T-cell (primary cell): ENCODE measurements around the gene ASIC3. TPM values are rescaled to one million over a fixed set of nuclear protein-coding genes. Genes with fewer than 3 reads are reported as not detected.
A peak's percentile ranks its signal among the peaks of the same experiment; 100 is the strongest.

ENCODE experiments used
- ATAC-seq, 4 experiments: fragments of 200-7000 bp in 3 of 4; fragments of 150-1000 bp in 1 of 4; cut with Tn5 transposase; replicated peaks in 1 of 4; 1 replicate in 3 of 4; 2 replicates in 1 of 4; pipeline ENCODE4 v1.10.0; 2021; ENCODE audit warnings: moderate library complexity in 3 of 4, mild to moderate bottlenecking in 2 of 4, moderate number of reproducible peaks in 1 of 4
- CTCF ChIA-PET, 2 donors: fragments of 300-600 bp; sonication (Branson Sonifier 250); formaldehyde crosslinking; loops; one replicate each; lab custom pipeline; 2022; ENCODE audit warnings: antibody characterized with exemption in 2 of 2; lab: Charles Lee
- POLR2A ChIA-PET, 2 donors: fragments of 300-600 bp; sonication (Branson Sonifier 250); formaldehyde crosslinking; loops; one replicate each; lab custom pipeline; 2022; ENCODE audit warnings: antibody characterized with exemption in 2 of 2; lab: Charles Lee
- DNase-seq, 35 experiments: peaks; one replicate each; pipeline versions ENCODE4 v3.0.0 to v3.0.0-alpha.2; 2013 to 2023
- H3K27ac ChIP-seq: one replicate; pipeline ENCODE4 v1.5.1; 2013; ENCODE audit warnings: low read length
- H3K27me3 ChIP-seq, 2 experiments: replicated peaks in 1 of 2; 1 replicate in 1 of 2; 2 replicates in 1 of 2; pipeline versions ENCODE4 v1.6.1 to v1.7.0; 2013; ENCODE audit warnings: low read length in 1 of 2, mixed read lengths in 1 of 2; ENCODE audit not compliant: control insufficient read depth in 2 of 2, insufficient read depth in 2 of 2; ENCODE audit errors: extremely low read depth in 1 of 2
- H3K36me3 ChIP-seq, 2 donors: 1 replicate in 1 of 2; 2 replicates in 1 of 2; pipeline versions ENCODE4 v1.6.1 to v1.7.0; 2013; ENCODE audit warnings: low read length in 1 of 2; ENCODE audit not compliant: control insufficient read depth in 2 of 2, insufficient read depth in 1 of 2; ENCODE audit errors: extremely low read depth in 1 of 2
- H3K4me1 ChIP-seq, 2 experiments: 1 replicate in 1 of 2; 2 replicates in 1 of 2; pipeline versions ENCODE4 v1.6.1 to v1.7.0; 2013; ENCODE audit warnings: low read length in 2 of 2, mixed read lengths in 1 of 2; ENCODE audit not compliant: insufficient read depth in 2 of 2, control insufficient read depth in 1 of 2; ENCODE audit errors: extremely low read depth in 1 of 2
- H3K4me3 ChIP-seq, 2 donors: 1 replicate in 1 of 2; 2 replicates in 1 of 2; pipeline versions ENCODE4 v1.5.1 to v1.7.0; 2013; ENCODE audit warnings: mild to moderate bottlenecking in 2 of 2, low read length in 1 of 2, moderate library complexity in 1 of 2; ENCODE audit not compliant: control insufficient read depth in 1 of 2; ENCODE audit errors: extremely low read depth in 1 of 2
- H3K9me3 ChIP-seq: 2 replicates; pipeline ENCODE4 v1.7.0; 2013
- H3K27ac Mint-ChIP-seq, 2 donors: one replicate each; pipeline ENCODE4 v1.8.0; 2020 to 2021; ENCODE audit warnings: mild to moderate bottlenecking in 2 of 2, mixed read lengths in 2 of 2
- H3K27me3 Mint-ChIP-seq, 2 donors: one replicate each; pipeline ENCODE4 v1.8.0; 2021 to 2022; ENCODE audit warnings: mixed read lengths in 2 of 2
- H3K36me3 Mint-ChIP-seq: one replicate; pipeline ENCODE4 v1.8.0; 2021; ENCODE audit warnings: mixed read lengths
- H3K4me1 Mint-ChIP-seq, 3 donors: one replicate each; pipeline ENCODE4 v1.8.0; 2020 to 2022; ENCODE audit warnings: mixed read lengths in 3 of 3, mild to moderate bottlenecking in 1 of 3
- H3K4me3 Mint-ChIP-seq, 3 donors: one replicate each; pipeline ENCODE4 v1.8.0; 2020 to 2022; ENCODE audit warnings: mild to moderate bottlenecking in 3 of 3, mixed read lengths in 3 of 3, moderate library complexity in 3 of 3
- H3K9me3 Mint-ChIP-seq, 3 donors: one replicate each; pipeline ENCODE4 v1.8.0; 2020 to 2022; ENCODE audit warnings: mixed read lengths in 3 of 3
- WGBS: methylation state at CpG from one replicate; pipeline ENCODE4 v1.1.5; 2013; ENCODE audit warnings: missing lambda C conversion rate; ENCODE audit not compliant: insufficient coverage; 5-methylcytosine and 5-hydroxymethylcytosine counted together
- total RNA-seq, 35 experiments: library from RNA in 6 of 35; stranded (reverse) in 6 of 35; fragments of 120-200 nt in 1 of 35; gene quantifications; one replicate each; pipeline versions ENCODE4 v1.2.1 to v1.2.4 and lab custom pipeline; 2013 to 2026

ASIC3 gene
- total RNA-seq, 5 donors from 2014 or later (not counting 1 experiment from before 2014, with no cell fraction given), result 9.8 to 16.0 (median 11.9) TPM

DNA sequence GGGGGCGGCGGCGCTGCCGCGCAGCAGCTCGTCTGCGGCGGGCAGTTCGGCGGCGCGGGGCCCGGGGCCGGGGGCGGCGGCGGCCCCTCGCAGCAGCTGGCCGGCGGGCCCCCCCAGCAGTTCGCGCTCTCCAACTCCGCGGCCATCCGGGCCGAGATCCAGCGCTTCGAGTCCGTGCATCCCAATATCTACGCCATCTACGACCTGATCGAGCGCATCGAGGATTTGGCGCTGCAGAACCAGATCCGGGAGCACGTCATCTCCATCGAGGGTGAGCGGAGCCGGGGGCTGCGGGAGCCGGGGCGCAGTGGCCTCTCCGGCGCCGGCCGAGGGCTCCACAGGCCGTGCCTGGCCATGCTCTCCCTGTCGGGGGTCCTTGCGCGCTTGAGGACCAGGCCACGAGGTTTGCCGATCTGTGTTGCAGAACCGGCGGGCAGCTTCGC lies 38.5 kb downstream of the ASIC3 start:
- CTCF ChIA-PET, result interaction anchor here in 1 of 2 donors (0.6 to 0.7 kb wide), 2 partner anchors 546 to 716 kb away, joined by 3 to 4 read pairs; no protein-coding TSS in a partner anchor
- H3K4me3 ChIP-seq, result peak overlapping the region; percentile 66 to 80
- H3K4me1 ChIP-seq, result peaks cover 17 to 63% of the 10 kb centered on the region in 2 experiments
- no peaks in the 10 kb centered on the region for H3K36me3 ChIP-seq
- Mint-ChIP-seq H3K4me3 (peak overlapping the region; percentile 79 to 92 (median 83)), H3K27me3 (peaks cover 4 to 11% of the 10 kb centered on the region in 2 donors), H3K4me1 (peaks cover 44 to 51% (median 50%) of the 10 kb centered on the region in 3 donors), H3K9me3 (no peaks in the 10 kb centered on the region), H3K36me3 (no peaks in the 10 kb centered on the region), H3K27ac (peak overlapping the region in 1 of 2 donors; percentile 39)
- no peaks in the 10 kb centered on the region for H3K9me3 ChIP-seq
- POLR2A ChIA-PET, result no interaction called here
- ATAC-seq (peak in 2 of 4 experiments; percentile 20 to 26), DNase-seq (peak in 5 of 35 experiments; percentile 9 to 55 (median 19))
- WGBS, result under 1% methylated on average over 55 of the region's 56 CpGs
- no peak overlapping the region for H3K27ac ChIP-seq
- peaks cover 0 to 23% of the 10 kb centered on the region in 2 experiments for H3K27me3 ChIP-seq

DNA sequence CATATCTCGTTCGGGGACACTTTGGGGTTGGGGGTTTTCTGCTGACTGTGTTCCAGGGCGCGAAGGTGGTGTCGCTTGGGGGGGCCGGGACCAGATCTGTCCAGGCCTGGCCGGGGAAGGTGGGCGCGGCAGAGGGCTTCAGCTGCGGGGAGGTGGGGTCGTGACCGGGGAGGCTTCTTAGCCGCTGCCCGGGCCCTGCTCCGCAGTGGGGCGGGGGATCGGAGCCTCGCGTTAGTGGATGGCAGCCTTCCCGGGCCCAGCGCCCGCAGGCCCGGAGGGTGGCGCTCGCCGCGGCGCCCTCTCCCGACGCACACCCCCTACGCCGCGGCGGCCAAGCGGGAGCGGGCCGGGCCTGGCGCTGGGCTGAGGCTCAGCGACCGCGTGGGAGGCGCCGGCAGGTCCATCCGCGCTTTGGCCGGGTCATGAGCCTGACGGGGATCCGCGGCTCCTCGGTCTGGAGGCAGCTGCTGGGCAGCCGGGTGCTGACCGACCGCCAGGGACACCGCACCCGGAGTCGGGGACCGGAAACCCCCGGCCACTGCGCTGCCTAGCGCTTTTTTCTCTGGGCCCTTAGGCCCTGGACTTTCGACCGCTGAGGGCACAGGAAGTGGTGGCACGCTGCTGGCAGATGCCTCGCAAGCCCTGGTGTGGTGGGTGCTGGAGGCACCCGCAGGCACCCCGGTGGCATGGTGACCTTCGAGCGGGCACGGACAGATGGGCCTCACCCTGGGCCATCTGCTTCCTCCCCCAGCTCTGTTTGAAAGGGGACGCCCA lies 39.1 kb downstream of the ASIC3 start:
- DNase-seq, result peak in 11 of 35 experiments; percentile 12 to 66 (median 34)
- H3K9me3 ChIP-seq, result no peaks in the 10 kb centered on the region
- ChIA-PET POLR2A (interaction anchor here in 1 of 2 donors (0.6 kb wide), 1 partner anchor 601 kb away, joined by 6 read pairs; no protein-coding TSS in a partner anchor), CTCF (interaction anchor here in 1 of 2 donors (0.6 to 0.7 kb wide), 2 partner anchors 545 to 717 kb away, joined by 3 to 4 read pairs; no protein-coding TSS in a partner anchor)
- ATAC-seq, result peak in 3 of 4 experiments; percentile 22 to 38 (median 33)
- Mint-ChIP-seq H3K4me3 (peak overlapping the region; percentile 79 to 92 (median 83)), H3K4me1 (peaks cover 41 to 51% (median 45%) of the 10 kb centered on the region in 3 donors), H3K27ac (peak overlapping the region in 1 of 2 donors; percentile 58), H3K36me3 (no peaks in the 10 kb centered on the region), H3K27me3 (peaks cover 4 to 11% of the 10 kb centered on the region in 2 donors), H3K9me3 (no peaks in the 10 kb centered on the region)
- H3K27me3 ChIP-seq, result peaks cover 0 to 23% of the 10 kb centered on the region in 2 experiments
- WGBS, result 2% methylated on average over 65 of the region's 70 CpGs
- H3K4me1 ChIP-seq, result peaks cover 16 to 57% of the 10 kb centered on the region in 2 experiments
- H3K27ac ChIP-seq, result no peak overlapping the region
- peak overlapping the region; percentile 66 to 80 for H3K4me3 ChIP-seq
- no peaks in the 10 kb centered on the region for H3K36me3 ChIP-seq

DNA sequence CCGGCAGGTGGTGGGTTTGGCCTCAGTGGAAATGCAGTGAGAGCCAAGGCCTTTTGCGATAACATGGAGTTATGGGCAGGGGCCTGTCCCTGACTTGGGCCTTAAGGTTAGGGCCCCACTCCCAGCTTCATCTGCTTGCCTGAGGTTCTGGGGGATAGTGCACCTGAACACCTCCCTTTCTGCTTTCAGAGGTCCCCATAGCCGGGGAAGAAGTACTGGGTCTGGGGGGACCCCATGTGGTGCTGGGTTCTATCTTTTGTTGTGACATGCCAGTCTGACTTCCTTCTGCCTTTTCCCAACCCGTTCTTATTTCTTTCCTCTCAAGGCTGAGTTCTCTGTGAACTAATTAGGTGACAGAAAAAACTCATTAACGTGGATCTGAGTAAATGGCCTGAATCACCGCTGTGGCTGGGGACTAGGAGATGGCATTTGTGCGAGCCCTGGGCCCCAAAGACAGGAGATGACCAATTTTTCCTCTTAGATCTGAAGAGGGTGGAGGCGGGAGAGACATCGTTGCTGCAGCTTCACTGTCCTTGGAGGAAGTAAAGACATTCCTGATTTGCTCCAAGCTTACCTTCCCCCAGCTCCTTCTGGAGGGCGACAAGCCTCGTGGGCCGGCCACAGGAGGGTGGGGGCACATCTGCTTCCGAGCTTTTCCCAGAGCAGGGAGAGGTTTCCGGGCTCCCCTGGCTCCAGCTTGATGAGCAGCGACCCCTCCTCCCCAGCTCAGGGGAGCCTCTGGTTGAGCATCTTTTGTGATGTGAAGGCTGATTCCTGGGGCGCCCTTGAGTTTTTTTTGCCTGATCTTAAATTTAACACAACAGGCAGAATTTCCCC lies 39.9 kb downstream of the ASIC3 start:
- Mint-ChIP-seq H3K4me3 (peak overlapping the region; percentile 64 to 79 (median 68)), H3K27ac (peak overlapping the region in 1 of 2 donors; percentile 58), H3K27me3 (peaks cover 4 to 11% of the 10 kb centered on the region in 2 donors), H3K36me3 (no peaks in the 10 kb centered on the region), H3K9me3 (no peaks in the 10 kb centered on the region), H3K4me1 (peaks cover 36 to 44% (median 39%) of the 10 kb centered on the region in 3 donors)
- ChIA-PET CTCF (interaction anchor here in 1 of 2 donors (0.7 kb wide), 1 partner anchor 23 kb away, joined by 3 read pairs; no protein-coding TSS in a partner anchor), POLR2A (interaction anchor here in 1 of 2 donors (0.6 kb wide), 1 partner anchor 602 kb away, joined by 6 read pairs; no protein-coding TSS in a partner anchor)
- peaks cover 13 to 52% of the 10 kb centered on the region in 2 experiments for H3K4me1 ChIP-seq
- no peak overlapping the region for H3K27ac ChIP-seq
- 83% methylated on average over 4 of the region's 16 CpGs for WGBS
- no peak for DNase-seq
- H3K9me3 ChIP-seq, result no peaks in the 10 kb centered on the region
- no peak for ATAC-seq
- no peaks in the 10 kb centered on the region for H3K36me3 ChIP-seq
- peaks cover 0 to 23% of the 10 kb centered on the region in 2 experiments for H3K27me3 ChIP-seq
- H3K4me3 ChIP-seq, result peak overlapping the region in 1 of 2 donors; percentile 66

DNA sequence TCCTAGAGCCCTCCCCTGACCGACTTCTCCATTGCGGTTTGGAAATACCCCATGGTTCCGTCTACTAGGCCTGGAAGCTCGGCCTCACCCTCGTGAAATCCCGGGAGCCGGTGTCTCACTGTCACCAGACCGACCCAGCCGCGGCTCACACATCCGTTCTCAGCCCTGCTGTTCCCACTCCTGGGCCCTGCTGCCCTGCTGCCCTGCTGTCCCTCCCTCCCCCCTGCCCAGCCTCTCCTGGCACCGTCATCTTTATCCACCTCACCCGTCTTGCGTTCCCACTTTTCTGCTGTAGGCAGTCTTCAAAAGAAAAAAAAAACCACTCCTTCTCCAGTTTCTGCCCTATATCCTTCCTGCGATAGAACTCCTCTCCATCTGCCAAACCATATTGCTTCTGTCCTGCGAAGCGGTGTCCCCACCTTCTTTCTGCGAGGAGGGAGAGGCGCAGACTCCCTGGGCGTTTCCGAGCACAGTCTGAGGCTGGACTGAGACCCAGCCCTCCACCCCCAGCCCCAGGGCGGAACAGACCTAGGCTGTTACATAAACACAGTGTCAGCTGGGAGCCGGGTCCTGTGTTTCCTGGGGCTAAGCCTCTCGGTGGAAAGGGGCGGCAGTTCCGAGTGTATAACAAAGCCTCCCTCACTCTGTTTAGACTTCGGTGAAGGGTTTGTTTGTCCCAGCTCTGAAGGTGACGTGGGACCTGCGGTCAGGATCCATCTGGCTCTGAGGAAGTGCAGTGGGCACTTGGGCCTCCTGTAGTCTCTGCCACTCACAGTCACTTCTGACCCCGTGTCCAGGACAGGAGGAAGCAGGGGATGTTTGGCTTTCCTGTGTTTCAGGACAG lies 40.7 kb downstream of the ASIC3 start:
- no peaks in the 10 kb centered on the region for H3K36me3 ChIP-seq
- no peak overlapping the region for H3K4me3 ChIP-seq
- no peaks in the 10 kb centered on the region for H3K36me3 Mint-ChIP-seq
- peaks cover 0 to 23% of the 10 kb centered on the region in 2 experiments for H3K27me3 ChIP-seq
- peak in 2 of 35 experiments; percentile 35 to 43 for DNase-seq
- H3K9me3 ChIP-seq, result no peaks in the 10 kb centered on the region
- WGBS, result 57% methylated on average over 17 of the region's 30 CpGs
- peak overlapping the region in 1 of 2 donors; percentile 29 for H3K27ac Mint-ChIP-seq
- ChIA-PET POLR2A (no interaction called here), CTCF (interaction anchor here in 1 of 2 donors (0.7 kb wide), 1 partner anchor 22 kb away, joined by 3 read pairs; no protein-coding TSS in a partner anchor)
- H3K27ac ChIP-seq, result no peak overlapping the region
- peaks cover 4 to 11% of the 10 kb centered on the region in 2 donors for H3K27me3 Mint-ChIP-seq
- H3K9me3 Mint-ChIP-seq, result no peaks in the 10 kb centered on the region
- ATAC-seq, result no peak
- H3K4me3 Mint-ChIP-seq, result peak overlapping the region; percentile 9 to 79 (median 64)
- peaks cover 33 to 39% (median 36%) of the 10 kb centered on the region in 3 donors for H3K4me1 Mint-ChIP-seq
- H3K4me1 ChIP-seq, result peaks cover 10 to 46% of the 10 kb centered on the region in 2 experiments

DNA sequence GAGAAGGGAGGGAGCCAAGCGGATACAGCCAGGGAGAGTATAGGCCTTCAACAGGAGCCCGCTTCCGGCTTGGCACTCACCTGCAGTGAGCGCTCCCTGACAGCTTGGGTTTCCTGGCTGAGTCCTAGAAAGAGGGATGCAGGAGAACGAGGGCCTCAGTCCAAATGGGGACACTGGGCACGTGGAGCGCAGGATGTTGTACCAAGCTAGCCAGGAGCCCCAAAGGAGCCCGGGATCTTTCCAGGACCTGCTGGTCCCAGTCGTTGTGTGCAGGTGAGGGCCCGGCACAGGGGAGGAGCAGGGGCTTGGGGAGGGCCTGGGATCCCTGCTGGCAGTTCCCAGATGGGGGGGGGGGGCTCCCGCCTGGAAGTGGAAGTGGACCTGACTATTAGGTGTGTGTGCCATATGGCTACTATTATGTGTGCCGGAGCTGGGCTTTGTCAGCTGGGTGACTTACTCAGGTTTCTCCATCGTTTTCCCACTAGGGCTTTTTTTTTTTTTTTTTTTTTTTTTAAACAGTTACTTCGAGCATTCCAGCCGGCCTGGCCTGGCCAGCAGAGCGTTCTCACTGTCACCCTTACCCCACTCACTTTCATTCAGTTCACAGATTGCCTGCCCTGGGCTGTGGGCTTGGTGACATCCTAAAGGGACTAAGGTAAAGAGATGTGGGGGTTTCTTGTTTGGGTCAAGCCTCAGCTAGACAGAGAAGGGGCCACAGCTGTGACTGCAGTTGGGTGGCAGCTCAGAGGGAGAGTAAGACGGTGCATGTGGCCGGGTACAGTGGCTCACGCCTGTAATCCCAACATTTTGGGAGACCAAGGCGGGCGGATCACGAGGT lies 41.8 kb downstream of the ASIC3 start:
- Histone ChIP-seq H3K27me3 (peaks cover 0 to 23% of the 10 kb centered on the region in 2 experiments), H3K36me3 (no peaks in the 10 kb centered on the region), H3K27ac (no peak overlapping the region), H3K4me1 (peaks cover 10 to 37% of the 10 kb centered on the region in 2 experiments), H3K4me3 (no peak overlapping the region), H3K9me3 (no peaks in the 10 kb centered on the region)
- no peak for ATAC-seq
- ChIA-PET POLR2A (no interaction called here), CTCF (interaction anchor here in 1 of 2 donors (0.7 kb wide), 1 partner anchor 82 kb away, joined by 3 read pairs; no protein-coding TSS in a partner anchor)
- no peak for DNase-seq
- Mint-ChIP-seq H3K36me3 (no peaks in the 10 kb centered on the region), H3K27me3 (peaks cover 2 to 6% of the 10 kb centered on the region in 2 donors), H3K27ac (no peak overlapping the region), H3K4me3 (no peak overlapping the region), H3K4me1 (peaks cover 29 to 35% (median 31%) of the 10 kb centered on the region in 3 donors), H3K9me3 (no peaks in the 10 kb centered on the region)
- 88% methylated on average over 15 of the region's 22 CpGs for WGBS
